Effector memory CD8-positive, alpha-beta T cell (primary cell): Measurements from ENCODE around the gene PTCH1.

Experiments used
- ATAC-seq: fragments of 150-1000 bp; cut with Tn5 transposase; replicated peaks from 2 replicates; pipeline ENCODE4 v1.10.0; 2021; ENCODE audit warnings: mild to moderate bottlenecking, moderate library complexity
- DNase-seq, 3 experiments: peaks; one replicate each; pipeline ENCODE4 v3.0.0; 2021
- H3K27ac Mint-ChIP-seq, 2 donors: one replicate each; pipeline ENCODE4 v1.8.0; 2022; ENCODE audit warnings: mild to moderate bottlenecking in 2 of 2, mixed read lengths in 2 of 2, moderate library complexity in 2 of 2
- H3K27me3 Mint-ChIP-seq, 2 donors: one replicate each; pipeline ENCODE4 v1.8.0; 2022; ENCODE audit warnings: mixed read lengths in 2 of 2
- H3K36me3 Mint-ChIP-seq: one replicate; pipeline ENCODE4 v1.8.0; 2022; ENCODE audit warnings: mild to moderate bottlenecking, moderate library complexity, mixed read lengths; ENCODE audit not compliant: insufficient read depth
- H3K4me1 Mint-ChIP-seq, 2 donors: one replicate each; pipeline ENCODE4 v1.8.0; 2022; ENCODE audit warnings: low read depth in 2 of 2, mixed read lengths in 2 of 2
- H3K4me3 Mint-ChIP-seq, 2 donors: one replicate each; pipeline ENCODE4 v1.8.0; 2022; ENCODE audit warnings: mild to moderate bottlenecking in 2 of 2, mixed read lengths in 2 of 2, moderate library complexity in 2 of 2
- H3K9me3 Mint-ChIP-seq, 2 donors: one replicate each; pipeline ENCODE4 v1.8.0; 2022; ENCODE audit warnings: mixed read lengths in 2 of 2

The PTCH1 gene

GRCh38 chr9:95509851-95510708 is 6.7 kb downstream of the PTCH1 start:
- Mint-ChIP-seq H3K4me3 (peak overlapping the region; percentile 97 to 99), H3K4me1 (peaks cover 20 to 50% of the 10 kb centered on the region in 2 donors), H3K27me3 (no peaks in the 10 kb centered on the region), H3K27ac (peak overlapping the region; percentile 33 to 63), H3K9me3 (no peaks in the 10 kb centered on the region), H3K36me3 (peaks cover 35% of the 10 kb centered on the region)
- ATAC-seq (no peak), DNase-seq (peak in 1 of 3 experiments; percentile 8)

GRCh38 chr9:95508968-95509850 is 7.6 kb downstream of the PTCH1 start:
- DNase-seq (peak; percentile 54 to 60 (median 55)), ATAC-seq (peak; percentile 40)
- H3K4me1 Mint-ChIP-seq: peaks cover 25 to 55% of the 10 kb centered on the region in 2 donors
- peaks cover 35% of the 10 kb centered on the region for H3K36me3 Mint-ChIP-seq
- peak overlapping the region; percentile 33 to 63 for H3K27ac Mint-ChIP-seq
- H3K27me3 Mint-ChIP-seq: no peaks in the 10 kb centered on the region
- H3K4me3 Mint-ChIP-seq: peak overlapping the region; percentile 97 to 99
- H3K9me3 Mint-ChIP-seq: no peaks in the 10 kb centered on the region

DNA sequence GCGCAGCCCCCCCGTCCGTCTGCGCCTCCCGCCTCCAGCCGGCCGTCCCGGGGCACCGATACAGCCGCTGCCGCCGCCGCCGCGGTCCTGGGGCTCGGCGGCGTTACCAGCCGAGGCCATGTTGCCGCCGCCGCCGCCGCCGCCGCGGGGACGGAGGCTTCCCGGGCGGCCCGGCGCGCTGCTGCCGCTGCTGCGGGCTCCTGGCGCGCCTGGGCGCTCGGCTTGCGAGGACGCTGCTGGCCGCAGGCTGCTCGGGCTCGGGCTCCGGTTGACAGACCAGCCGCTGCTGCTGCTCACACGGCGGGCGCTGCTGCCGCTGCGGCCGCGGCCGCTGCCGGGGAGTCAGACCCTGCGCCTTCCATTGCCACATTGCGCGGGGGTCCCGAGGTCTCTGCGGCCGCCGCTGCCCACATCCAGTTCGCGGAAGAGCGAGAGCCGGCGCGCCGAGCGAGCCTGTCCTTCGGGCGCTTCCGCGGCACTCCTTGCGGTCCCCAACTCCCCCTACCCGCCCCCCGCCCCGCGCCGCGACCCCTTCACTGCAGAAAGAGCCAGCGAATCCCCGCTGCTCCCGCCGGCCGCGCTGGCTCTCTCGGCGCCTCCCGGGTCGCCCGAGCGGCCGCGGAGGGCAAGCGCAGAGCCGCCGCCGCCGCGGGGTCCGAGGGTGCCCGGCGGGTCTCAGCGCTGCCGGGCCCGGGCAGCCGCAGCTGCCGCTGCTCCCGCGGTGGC is 8.4 kb downstream of the PTCH1 start:
- Mint-ChIP-seq H3K4me1 (peaks cover 26 to 57% of the 10 kb centered on the region in 2 donors), H3K27me3 (no peaks in the 10 kb centered on the region)
- DNase-seq: peak in 2 of 3 experiments; percentile 6 to 12

GRCh38 chr9:95507464-95508241 is 9.1 kb downstream of the PTCH1 start:
- Mint-ChIP-seq H3K9me3 (no peaks in the 10 kb centered on the region), H3K4me1 (peaks cover 32 to 60% of the 10 kb centered on the region in 2 donors), H3K27me3 (no peaks in the 10 kb centered on the region), H3K36me3 (peaks cover 34% of the 10 kb centered on the region), H3K27ac (peak overlapping the region; percentile 72 to 87), H3K4me3 (peak overlapping the region; percentile 97 to 99)
- ATAC-seq (peak; percentile 18), DNase-seq (peak in 2 of 3 experiments; percentile 36 to 56)

More for the DNA sequence above, 8.4 kb downstream of the PTCH1 start:
- H3K9me3 Mint-ChIP-seq: no peaks in the 10 kb centered on the region
- peak; percentile 2 for ATAC-seq
- H3K27ac Mint-ChIP-seq: peak overlapping the region; percentile 72 to 87
- H3K4me3 Mint-ChIP-seq: peak overlapping the region; percentile 97 to 99
- peaks cover 35% of the 10 kb centered on the region for H3K36me3 Mint-ChIP-seq

DNA sequence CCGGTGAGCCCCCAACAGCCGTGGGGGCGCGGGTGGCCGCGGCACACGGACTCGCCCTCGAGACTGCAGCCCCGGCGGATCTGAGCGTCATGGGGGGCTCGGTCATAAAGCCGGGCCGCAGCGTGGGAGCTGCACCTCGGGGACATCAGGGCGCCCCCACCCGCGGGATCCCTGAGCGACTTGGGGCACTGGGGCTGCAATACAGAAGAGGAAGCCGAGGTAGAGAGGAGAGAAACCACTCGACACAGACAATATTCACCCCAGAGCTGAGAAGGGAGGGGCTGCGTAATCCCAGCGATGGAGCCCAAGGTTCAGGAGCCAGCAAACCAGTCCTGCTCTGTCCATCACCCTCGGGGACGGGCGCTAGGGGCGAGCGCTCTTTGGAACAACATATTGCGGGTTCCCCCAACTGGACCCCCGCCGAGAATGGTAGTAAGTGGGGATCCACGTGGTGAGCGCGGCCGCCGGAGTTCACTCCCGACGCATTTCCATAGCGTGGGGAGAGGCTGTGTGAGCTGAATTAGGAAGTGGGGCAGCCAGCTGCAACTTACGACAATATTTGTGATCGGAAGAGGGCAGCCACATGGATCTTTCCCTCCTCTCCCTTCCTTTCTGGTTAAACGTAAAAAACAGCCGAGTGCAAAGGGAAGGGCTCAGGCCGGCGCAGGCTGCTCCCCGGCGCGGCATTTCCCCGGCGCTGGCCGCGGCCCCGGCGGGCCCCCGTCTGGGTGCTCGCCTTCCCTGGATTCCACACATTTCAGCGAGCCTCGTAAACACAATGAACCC is 9.9 kb downstream of the PTCH1 start:
- Mint-ChIP-seq H3K27ac (peak overlapping the region; percentile 72 to 87), H3K4me1 (peaks cover 38 to 65% of the 10 kb centered on the region in 2 donors)
- peak in 2 of 3 experiments; percentile 38 to 41 for DNase-seq

DNA sequence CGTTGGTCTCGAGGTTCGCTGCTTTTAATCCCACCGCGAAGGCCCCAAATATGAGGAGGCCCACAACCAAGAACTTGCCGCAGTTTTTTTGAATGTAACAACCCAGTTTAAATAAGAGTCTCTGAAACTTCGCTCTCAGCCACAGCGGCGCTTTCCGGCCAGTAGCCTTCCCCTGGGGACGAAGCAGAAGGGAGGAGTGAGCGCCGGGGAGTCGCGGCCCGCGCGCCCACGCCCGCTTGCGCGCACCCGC is 10.4 kb downstream of the PTCH1 start:
- Mint-ChIP-seq H3K36me3 (peaks cover 28% of the 10 kb centered on the region), H3K4me1 (peaks cover 36 to 65% of the 10 kb centered on the region in 2 donors), H3K4me3 (peak overlapping the region; percentile 97 to 99), H3K27me3 (no peaks in the 10 kb centered on the region), H3K9me3 (no peaks in the 10 kb centered on the region), H3K27ac (peak overlapping the region; percentile 72 to 87)
- DNase-seq (no peak), ATAC-seq (peak; percentile 3)

More for the DNA sequence above, 9.9 kb downstream of the PTCH1 start:
- peak; percentile 31 for ATAC-seq
- Mint-ChIP-seq H3K36me3 (peaks cover 28% of the 10 kb centered on the region), H3K9me3 (no peaks in the 10 kb centered on the region), H3K4me3 (peak overlapping the region; percentile 97 to 99), H3K27me3 (no peaks in the 10 kb centered on the region)

DNA sequence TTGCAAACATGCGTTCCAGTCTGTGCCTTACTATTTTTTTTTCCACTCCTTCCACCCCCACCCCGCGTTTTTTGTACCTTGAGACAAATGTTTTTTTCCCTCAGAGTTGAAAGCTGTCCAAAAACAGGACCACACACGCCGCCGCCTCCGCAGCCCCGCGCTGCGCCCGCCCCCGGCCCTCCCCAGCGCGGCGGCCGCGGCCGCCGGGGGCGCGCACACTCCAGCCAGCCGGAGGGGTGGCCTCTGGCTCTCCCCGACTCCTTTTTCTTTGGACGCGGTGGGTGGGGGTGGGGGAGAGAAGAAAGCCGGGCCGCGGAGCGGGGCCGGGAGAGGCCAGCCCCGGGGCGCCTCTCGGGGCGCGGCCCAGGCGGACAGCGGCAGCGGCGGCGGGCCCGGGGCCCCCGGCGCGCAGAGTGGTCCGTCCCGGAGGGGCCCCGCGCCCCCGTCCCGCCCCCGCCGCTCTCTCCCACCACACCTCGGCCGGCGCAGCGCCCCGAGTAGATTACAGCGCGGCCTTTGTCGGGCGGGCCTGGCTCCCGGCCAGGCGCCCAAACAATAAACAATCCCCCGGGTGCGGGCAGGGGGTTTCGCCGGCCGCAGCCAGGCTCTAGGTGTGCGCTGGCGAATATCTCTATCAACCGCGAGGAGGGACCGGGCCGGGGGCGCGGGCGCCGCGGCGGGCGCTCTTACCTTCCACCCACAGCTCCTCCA is 10.9 kb downstream of the PTCH1 start:
- peak in 2 of 3 experiments; percentile 20 to 32 for DNase-seq
- no peaks in the 10 kb centered on the region for H3K9me3 Mint-ChIP-seq
- H3K4me3 Mint-ChIP-seq: peak overlapping the region; percentile 97 to 99
- peaks cover 39 to 68% of the 10 kb centered on the region in 2 donors for H3K4me1 Mint-ChIP-seq
- peak overlapping the region; percentile 72 to 87 for H3K27ac Mint-ChIP-seq
- H3K27me3 Mint-ChIP-seq: no peaks in the 10 kb centered on the region
- peak; percentile 21 for ATAC-seq
- peaks cover 28% of the 10 kb centered on the region for H3K36me3 Mint-ChIP-seq

DNA sequence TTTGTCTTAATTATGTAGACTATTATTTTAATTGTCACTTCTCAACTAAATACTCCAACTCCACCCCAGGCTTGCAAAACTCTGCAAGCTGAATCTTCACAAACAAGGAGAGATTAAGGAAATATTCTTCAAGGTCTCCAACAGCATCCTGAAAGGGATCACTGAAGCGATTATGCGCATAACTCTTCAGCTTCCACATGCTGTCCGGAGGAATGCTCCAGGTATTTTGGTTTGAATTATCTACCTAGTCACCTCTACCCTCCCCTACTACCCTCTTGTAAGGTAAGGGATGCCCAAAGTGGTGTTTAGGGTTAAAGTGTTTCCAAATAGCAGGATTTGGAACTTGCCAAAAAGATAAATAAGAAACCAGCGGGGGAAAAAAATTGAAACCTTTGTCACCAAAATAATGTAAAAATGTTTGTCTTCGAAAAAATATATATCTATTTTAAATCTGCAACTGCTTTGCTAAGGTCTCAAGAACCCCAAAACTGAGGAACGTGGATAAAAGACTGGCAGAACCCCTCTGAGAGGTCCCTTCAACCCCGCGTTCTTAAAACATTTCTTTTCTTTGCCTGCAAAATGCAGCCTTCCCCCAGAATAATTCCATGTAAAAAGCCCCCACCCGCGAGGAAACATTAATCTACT is 11.6 kb downstream of the PTCH1 start:
- H3K4me1 Mint-ChIP-seq: peaks cover 39 to 69% of the 10 kb centered on the region in 2 donors
- H3K9me3 Mint-ChIP-seq: no peaks in the 10 kb centered on the region
- H3K27me3 Mint-ChIP-seq: no peaks in the 10 kb centered on the region
- peaks cover 28% of the 10 kb centered on the region for H3K36me3 Mint-ChIP-seq
- ATAC-seq (no peak), DNase-seq (no peak)
- H3K4me3 Mint-ChIP-seq: peak overlapping the region; percentile 97 to 99
- peak overlapping the region; percentile 72 to 87 for H3K27ac Mint-ChIP-seq

DNA sequence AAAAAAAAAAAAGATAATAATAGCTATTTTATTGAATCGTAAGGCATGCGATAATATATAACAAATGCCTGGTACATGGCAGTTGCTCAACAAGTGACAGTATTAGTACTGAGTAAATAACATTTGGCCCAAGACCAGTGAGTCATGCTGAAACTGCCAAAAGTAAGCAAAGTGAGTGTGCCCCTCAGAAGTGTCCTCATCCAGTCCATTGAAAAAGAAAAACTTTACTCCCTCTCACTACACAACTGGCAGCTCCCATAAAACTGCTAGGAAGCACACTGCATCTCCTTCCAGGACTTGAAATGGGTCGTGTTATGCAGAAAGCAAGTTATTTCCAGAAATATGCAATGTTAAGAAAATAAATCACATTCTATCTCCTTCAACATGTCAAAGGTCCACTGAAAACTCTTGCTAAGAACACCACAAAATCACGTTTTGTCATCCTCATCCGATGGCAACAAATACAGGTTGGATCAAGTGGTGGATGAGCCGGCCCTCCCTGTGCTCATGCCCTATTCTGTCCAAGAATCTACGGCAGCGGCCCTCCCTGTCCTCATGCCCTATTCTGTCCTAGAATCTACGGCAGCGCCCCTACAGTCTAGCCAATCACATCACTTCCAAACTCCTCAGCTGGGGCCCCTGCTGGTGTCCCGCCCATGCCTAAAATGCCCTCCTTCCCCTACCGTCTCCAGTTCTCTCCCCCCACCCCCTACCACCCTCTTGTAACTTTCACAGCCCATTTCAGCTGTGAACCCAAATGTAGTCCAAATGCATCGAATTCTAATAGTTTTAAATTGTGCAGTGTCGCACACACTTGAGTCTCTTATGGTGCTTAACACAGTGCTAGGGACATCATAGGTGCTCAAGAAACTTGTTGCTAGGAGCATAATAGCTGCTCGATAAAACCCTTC is 12.5 kb downstream of the PTCH1 start:
- peaks cover 19% of the 10 kb centered on the region for H3K36me3 Mint-ChIP-seq
- no peak for ATAC-seq
- no peak for DNase-seq
- peaks cover 35 to 64% of the 10 kb centered on the region in 2 donors for H3K4me1 Mint-ChIP-seq
- peak overlapping the region; percentile 97 to 99 for H3K4me3 Mint-ChIP-seq
- peak overlapping the region; percentile 53 to 87 for H3K27ac Mint-ChIP-seq
- H3K27me3 Mint-ChIP-seq: no peaks in the 10 kb centered on the region
- no peaks in the 10 kb centered on the region for H3K9me3 Mint-ChIP-seq

- Mint-ChIP-seq H3K4me3 (peak overlapping the region; percentile 4 to 11), H3K36me3 (peaks cover 15% of the 10 kb centered on the region), H3K4me1 (peaks cover 35 to 68% of the 10 kb centered on the region in 2 donors), H3K27me3 (no peaks in the 10 kb centered on the region), H3K9me3 (no peaks in the 10 kb centered on the region), H3K27ac (peak overlapping the region in 1 of 2 donors; percentile 53)
- no peak for ATAC-seq
- DNase-seq: no peak
Measured at GRCh38 chr9:95503369-95503768, 13.4 kb downstream of the PTCH1 start.
